Natural killer cell (primary cell): Measurements from ENCODE around the gene HMGA1. TPM values are rescaled to one million over a fixed set of nuclear protein-coding genes. Genes with fewer than 3 reads are reported as not detected.

Experiments
- ATAC-seq, 3 donors: fragments of 150-1000 bp in 2 of 3; fragments of 200-7000 bp in 1 of 3; cut with Tn5 transposase; 1 replicate in 1 of 3; 2 replicates in 2 of 3; pipeline ENCODE4 v1.10.0; 2021; ENCODE audit warnings: mild to moderate bottlenecking in 2 of 3, moderate library complexity in 2 of 3
- DNase-seq, 2 donors: peaks; one replicate each; pipeline versions ENCODE4 v3.0.0 to v3.0.0-alpha.2; 2013 to 2021; ENCODE audit warnings: mixed read lengths in 1 of 2
- H3K27ac ChIP-seq: one replicate; pipeline ENCODE4 v1.5.1; 2013; ENCODE audit warnings: mild to moderate bottlenecking, low read length
- H3K27me3 ChIP-seq: one replicate; pipeline ENCODE4 v1.6.1; 2013; ENCODE audit warnings: low read length; ENCODE audit not compliant: control insufficient read depth, insufficient read depth
- H3K36me3 ChIP-seq: one replicate; pipeline ENCODE4 v1.6.1; 2013; ENCODE audit warnings: low read length; ENCODE audit not compliant: control insufficient read depth, insufficient read depth
- H3K4me1 ChIP-seq: one replicate; pipeline ENCODE4 v1.6.1; 2013; ENCODE audit warnings: low read length; ENCODE audit not compliant: control insufficient read depth, insufficient read depth
- H3K4me3 ChIP-seq: one replicate; pipeline ENCODE4 v1.5.1; 2013; ENCODE audit warnings: low read length
- H3K9me3 ChIP-seq: one replicate; pipeline ENCODE4 v1.6.1; 2013; ENCODE audit warnings: low read length; ENCODE audit not compliant: control insufficient read depth, insufficient read depth
- H3K27ac Mint-ChIP-seq, 2 donors: one replicate each; pipeline ENCODE4 v1.8.0; 2022; ENCODE audit warnings: mild to moderate bottlenecking in 2 of 2, mixed read lengths in 2 of 2, moderate library complexity in 1 of 2
- H3K27me3 Mint-ChIP-seq, 2 donors: one replicate each; pipeline ENCODE4 v1.8.0; 2022; ENCODE audit warnings: low read depth in 2 of 2, mixed read lengths in 2 of 2
- H3K36me3 Mint-ChIP-seq: one replicate; pipeline ENCODE4 v1.8.0; 2022; ENCODE audit warnings: mixed read lengths
- H3K4me1 Mint-ChIP-seq, 2 donors: one replicate each; pipeline ENCODE4 v1.8.0; 2022; ENCODE audit warnings: mixed read lengths in 2 of 2
- H3K4me3 Mint-ChIP-seq: one replicate; pipeline ENCODE4 v1.8.0; 2022; ENCODE audit warnings: mild to moderate bottlenecking, moderate library complexity, mixed read lengths
- H3K9me3 Mint-ChIP-seq, 2 donors: one replicate each; pipeline ENCODE4 v1.8.0; 2022; ENCODE audit warnings: mixed read lengths in 2 of 2
- WGBS: methylation state at CpG from one replicate; pipeline ENCODE4 v1.1.7; 2013; ENCODE audit warnings: missing lambda C conversion rate; ENCODE audit not compliant: insufficient coverage; 5-methylcytosine and 5-hydroxymethylcytosine counted together
- intact Hi-C: fragments of 100-400 bp; cut with micrococcal nuclease; formaldehyde crosslinking; loops from one replicate; pipeline ENCODE4 v1.14.2; 2022
- total RNA-seq, 4 donors: library from RNA; stranded (reverse); fragments of 120-200 nt in 1 of 4; gene quantifications; one replicate each; pipeline versions ENCODE4 v1.2.3 to v1.2.4, GENCODE V29; 2013 to 2022
- TF ChIP-seq, protein P1 (sequence below): fragments of 200-600 bp; IDR thresholded peaks from one replicate; pipeline ENCODE4 v1.8.0; 2022; ENCODE audit warnings: antibody characterized with exemption

Gene HMGA1
- total RNA-seq, 3 donors from 2014 or later (not counting 1 experiment from before 2014, with no cell fraction given), result 63.1 to 84.2 (median 77.3) TPM

DNA sequence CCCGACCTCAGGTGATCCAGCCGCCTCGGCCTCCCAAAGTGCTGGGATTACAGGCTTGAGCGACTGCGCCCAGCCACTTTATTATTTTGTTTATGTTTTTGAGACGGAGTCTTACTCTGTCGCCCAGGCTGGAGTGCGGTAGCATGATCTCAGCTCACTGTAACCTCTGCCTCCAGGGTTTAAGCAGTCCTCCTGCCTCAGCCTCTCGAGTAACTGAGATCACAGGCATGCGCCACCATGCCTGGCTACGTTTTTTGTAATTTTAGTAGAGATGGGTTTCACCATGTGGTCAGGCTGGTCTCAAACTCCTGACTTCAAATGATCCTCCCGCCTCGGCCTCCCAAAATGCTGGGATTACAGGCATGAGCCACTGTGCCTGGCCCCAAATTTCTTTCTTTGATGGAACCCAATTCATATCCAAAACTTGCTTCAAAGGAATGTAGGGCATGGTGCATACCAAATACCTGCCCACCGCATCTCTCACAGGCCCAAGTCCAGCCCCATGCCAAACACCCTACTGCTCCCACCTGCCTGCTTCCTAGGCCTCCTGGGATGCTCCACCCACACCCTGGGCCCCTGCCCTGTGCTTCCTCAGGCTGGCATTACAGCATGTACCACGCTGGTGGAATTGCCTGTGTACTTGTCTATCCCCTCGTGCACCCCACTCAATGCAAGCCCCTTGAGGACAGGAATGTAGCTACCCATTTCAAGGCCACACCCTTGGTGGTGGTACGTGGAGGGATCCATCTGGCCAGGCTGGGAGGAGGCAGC is 4.9 kb upstream of the HMGA1 start:
- Mint-ChIP-seq H3K9me3 (no peaks in the 10 kb centered on the region), H3K27ac (peak overlapping the region in 1 of 2 donors; percentile 52), H3K36me3 (no peaks in the 10 kb centered on the region), H3K4me3 (no peak overlapping the region), H3K4me1 (peaks cover 12 to 13% of the 10 kb centered on the region in 2 donors), H3K27me3 (no peaks in the 10 kb centered on the region)
- Histone ChIP-seq H3K27ac (no peak overlapping the region), H3K9me3 (no peaks in the 10 kb centered on the region), H3K27me3 (no peaks in the 10 kb centered on the region), H3K36me3 (no peaks in the 10 kb centered on the region), H3K4me1 (peaks cover 24% of the 10 kb centered on the region), H3K4me3 (no peak overlapping the region)
- TF ChIP-seq, protein P1, sequence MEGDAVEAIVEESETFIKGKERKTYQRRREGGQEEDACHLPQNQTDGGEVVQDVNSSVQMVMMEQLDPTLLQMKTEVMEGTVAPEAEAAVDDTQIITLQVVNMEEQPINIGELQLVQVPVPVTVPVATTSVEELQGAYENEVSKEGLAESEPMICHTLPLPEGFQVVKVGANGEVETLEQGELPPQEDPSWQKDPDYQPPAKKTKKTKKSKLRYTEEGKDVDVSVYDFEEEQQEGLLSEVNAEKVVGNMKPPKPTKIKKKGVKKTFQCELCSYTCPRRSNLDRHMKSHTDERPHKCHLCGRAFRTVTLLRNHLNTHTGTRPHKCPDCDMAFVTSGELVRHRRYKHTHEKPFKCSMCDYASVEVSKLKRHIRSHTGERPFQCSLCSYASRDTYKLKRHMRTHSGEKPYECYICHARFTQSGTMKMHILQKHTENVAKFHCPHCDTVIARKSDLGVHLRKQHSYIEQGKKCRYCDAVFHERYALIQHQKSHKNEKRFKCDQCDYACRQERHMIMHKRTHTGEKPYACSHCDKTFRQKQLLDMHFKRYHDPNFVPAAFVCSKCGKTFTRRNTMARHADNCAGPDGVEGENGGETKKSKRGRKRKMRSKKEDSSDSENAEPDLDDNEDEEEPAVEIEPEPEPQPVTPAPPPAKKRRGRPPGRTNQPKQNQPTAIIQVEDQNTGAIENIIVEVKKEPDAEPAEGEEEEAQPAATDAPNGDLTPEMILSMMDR, result no peak
- intact Hi-C loops, result no loop called here
- 96% methylated on average over 17 of the region's 17 CpGs for WGBS
- ATAC-seq (no peak), DNase-seq (no peak)

DNA sequence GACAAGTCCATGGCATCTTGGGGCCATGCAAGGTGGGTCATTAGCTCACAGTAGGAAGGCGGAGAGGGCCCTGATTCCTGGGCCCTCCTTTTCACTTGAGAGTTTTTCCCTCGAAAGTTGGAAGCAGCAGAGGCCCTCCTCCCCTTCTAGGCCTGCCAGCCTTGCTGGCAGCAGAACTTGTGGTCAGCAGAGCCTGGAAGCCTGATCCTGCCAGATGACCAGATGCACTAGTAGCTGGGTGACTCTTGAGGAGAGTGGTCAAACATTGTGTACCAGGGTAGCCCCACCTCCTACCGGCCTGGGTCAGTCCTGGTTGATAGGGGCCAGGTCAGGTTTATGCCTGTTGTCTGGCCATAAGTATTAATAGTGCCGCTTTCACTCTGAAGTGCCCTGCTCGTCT is 3.8 kb upstream of the HMGA1 start:
- Mint-ChIP-seq H3K27ac (peak overlapping the region in 1 of 2 donors; percentile 85), H3K4me1 (peaks cover 12 to 13% of the 10 kb centered on the region in 2 donors), H3K36me3 (no peaks in the 10 kb centered on the region), H3K27me3 (no peaks in the 10 kb centered on the region), H3K4me3 (no peak overlapping the region), H3K9me3 (no peaks in the 10 kb centered on the region)
- 88% methylated on average over 5 of the region's 5 CpGs for WGBS
- Histone ChIP-seq H3K36me3 (no peaks in the 10 kb centered on the region), H3K27me3 (no peaks in the 10 kb centered on the region), H3K4me3 (no peak overlapping the region), H3K9me3 (no peaks in the 10 kb centered on the region), H3K4me1 (peaks cover 15% of the 10 kb centered on the region), H3K27ac (no peak overlapping the region)
- no peak for DNase-seq
- no peak for ATAC-seq
- TF ChIP-seq, protein P1, result no peak
- intact Hi-C loops, result no loop called here

DNA sequence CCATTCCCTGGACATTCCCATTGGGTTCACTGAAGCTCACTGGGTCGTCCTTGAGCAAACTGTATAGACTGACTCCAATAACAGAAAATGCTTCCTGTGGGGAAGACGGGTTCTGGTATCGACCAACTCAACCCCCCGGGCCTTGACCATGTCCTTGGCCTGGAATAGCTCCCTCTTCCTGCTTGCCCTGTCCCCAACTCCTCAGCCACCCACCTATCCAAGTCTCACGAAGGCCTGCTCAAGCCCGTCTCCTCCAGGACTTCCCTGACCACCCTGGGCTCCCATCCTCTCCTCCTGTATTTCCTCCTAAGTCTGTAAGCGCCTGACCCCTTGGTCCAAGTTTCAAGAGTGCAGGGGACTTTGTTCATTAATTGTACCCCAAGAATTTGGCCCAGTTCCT is 2.8 kb upstream of the HMGA1 start:
- H3K27ac ChIP-seq, result no peak overlapping the region

More for the DNA sequence above, 2.8 kb upstream of the HMGA1 start:
- ATAC-seq (no peak), DNase-seq (no peak)
- no peaks in the 10 kb centered on the region for H3K9me3 Mint-ChIP-seq
- H3K36me3 ChIP-seq, result no peaks in the 10 kb centered on the region
- H3K36me3 Mint-ChIP-seq, result no peaks in the 10 kb centered on the region
- no peaks in the 10 kb centered on the region for H3K27me3 Mint-ChIP-seq
- 90% methylated on average over 7 of the region's 7 CpGs for WGBS
- no peak overlapping the region for H3K4me3 ChIP-seq
- no peaks in the 10 kb centered on the region for H3K27me3 ChIP-seq
- H3K9me3 ChIP-seq, result no peaks in the 10 kb centered on the region
- H3K27ac Mint-ChIP-seq, result peak overlapping the region; percentile 85 to 88
- H3K4me3 Mint-ChIP-seq, result peak overlapping the region; percentile 84
- intact Hi-C loops, result no loop called here
- TF ChIP-seq, protein P1, result no peak
- H3K4me1 Mint-ChIP-seq, result peaks cover 20 to 21% of the 10 kb centered on the region in 2 donors
- peaks cover 23% of the 10 kb centered on the region for H3K4me1 ChIP-seq
